GM19372 (cell line): ENCODE results near the gene ZNF581.
A peak's percentile ranks its signal among the peaks of the same experiment; 100 is the strongest.

Source experiments
- ATAC-seq: cut with Tn5 transposase; IDR thresholded peaks from one replicate; pipeline ENCODE4 v1.9.1; 2021; ENCODE audit warnings: mild to moderate bottlenecking, low read depth, moderate library complexity; ENCODE audit not compliant: unreplicated experiment

The ZNF581 gene

GRCh38 chr19:55660404-55660803 is 17.0 kb downstream of the ZNF581 start:
- ATAC-seq = no peak

- no peak for ATAC-seq
Measured at GRCh38 chr19:55660991-55661390, 17.5 kb downstream of the ZNF581 start.

GRCh38 chr19:55661826-55662225 is 18.4 kb downstream of the ZNF581 start:
- ATAC-seq = no peak

- ATAC-seq = no peak
Measured at GRCh38 chr19:55663846-55664536, 20.5 kb downstream of the ZNF581 start.

GRCh38 chr19:55666343-55667005 is 23.0 kb downstream of the ZNF581 start:
- no peak for ATAC-seq

GRCh38 chr19:55667006-55667381 is 23.5 kb downstream of the ZNF581 start:
- ATAC-seq = no peak

- ATAC-seq = no peak
Measured at GRCh38 chr19:55667511-55667910, 24.1 kb downstream of the ZNF581 start.

GRCh38 chr19:55667958-55668357 is 24.5 kb downstream of the ZNF581 start:
- ATAC-seq = no peak

- ATAC-seq = no peak
Measured at GRCh38 chr19:55668603-55669348, 25.3 kb downstream of the ZNF581 start.

GRCh38 chr19:55669418-55670279 is 26.2 kb downstream of the ZNF581 start:
- no peak for ATAC-seq

GRCh38 chr19:55670280-55671053 is 27.0 kb downstream of the ZNF581 start:
- no peak for ATAC-seq

- ATAC-seq = no peak
Measured at GRCh38 chr19:55671054-55671378, 27.6 kb downstream of the ZNF581 start.

GRCh38 chr19:55672418-55672817 is 29.0 kb downstream of the ZNF581 start:
- ATAC-seq = no peak

- ATAC-seq = no peak
Measured at GRCh38 chr19:55673465-55673864, 30.0 kb downstream of the ZNF581 start.

- no peak for ATAC-seq
Measured at GRCh38 chr19:55673889-55674288, 30.4 kb downstream of the ZNF581 start.

- no peak for ATAC-seq
Measured at GRCh38 chr19:55674459-55674840, 31.0 kb downstream of the ZNF581 start.

- peak; percentile 73 for ATAC-seq
Measured at GRCh38 chr19:55674841-55675660, 31.6 kb downstream of the ZNF581 start, which contains the start of gene EPN1. EPN1 (plus strand) TSS chr19:55675226; CDS start chr19:55678628, 3,402 bp downstream.

GRCh38 chr19:55675661-55676354 is 32.4 kb downstream of the ZNF581 start:
- no peak for ATAC-seq

- ATAC-seq = no peak
Measured at GRCh38 chr19:55676383-55676782, 32.9 kb downstream of the ZNF581 start.
